Fibroblast of skin of left biceps (primary cell): ENCODE measurements around the gene CHRND.

Experiments used
- DNase-seq, 2 experiments: peaks; one replicate each; pipeline ENCODE4 v3.0.0-alpha.2; 2013; ENCODE audit warnings: low read depth in 2 of 2

The CHRND gene

GRCh38 chr2:232502911-232503808 lies 22.8 kb upstream of the CHRND start:
- DNase-seq = no peak

- no peak for DNase-seq
These were observed 22.1 kb upstream of the CHRND start for GRCh38 chr2:232503809-232504323.

GRCh38 chr2:232504438-232504837 lies 21.5 kb upstream of the CHRND start:
- no peak for DNase-seq

- no peak for DNase-seq
These were observed 20.1 kb upstream of the CHRND start for GRCh38 chr2:232505856-232506255.

GRCh38 chr2:232506709-232507108 lies 19.3 kb upstream of the CHRND start:
- no peak for DNase-seq

- DNase-seq = no peak
These were observed 17.7 kb upstream of the CHRND start for GRCh38 chr2:232508251-232508650.

GRCh38 chr2:232511336-232511890 lies 14.5 kb upstream of the CHRND start:
- DNase-seq = no peak

GRCh38 chr2:232512602-232513001 lies 13.4 kb upstream of the CHRND start:
- no peak for DNase-seq

GRCh38 chr2:232513353-232513752 lies 12.6 kb upstream of the CHRND start:
- no peak for DNase-seq

- DNase-seq = no peak
These were observed 10.3 kb upstream of the CHRND start for GRCh38 chr2:232515639-232516038.

GRCh38 chr2:232516551-232516950 lies 9.4 kb upstream of the CHRND start:
- DNase-seq = no peak

GRCh38 chr2:232518844-232519243 lies 7.1 kb upstream of the CHRND start:
- DNase-seq = no peak

GRCh38 chr2:232519581-232520438 lies 6.2 kb upstream of the CHRND start, which contains the start of gene PRSS56:
TSS of gene PRSS56 (plus strand) at chr2:232520388. CDS start at chr2:232520599, 211 bp downstream.
- DNase-seq = no peak

- no peak for DNase-seq
These were observed 5.5 kb upstream of the CHRND start for GRCh38 chr2:232520489-232520888.

- no peak for DNase-seq
These were observed 4.9 kb upstream of the CHRND start for GRCh38 chr2:232521098-232521497.

- DNase-seq = no peak
These were observed 3.9 kb upstream of the CHRND start for GRCh38 chr2:232521959-232522622.

- DNase-seq = no peak
These were observed 3.1 kb upstream of the CHRND start for GRCh38 chr2:232522623-232523401.

- DNase-seq = no peak
These were observed 2.6 kb upstream of the CHRND start for GRCh38 chr2:232523402-232523681.

- DNase-seq = no peak
These were observed 2.0 kb upstream of the CHRND start for GRCh38 chr2:232523682-232524597.

GRCh38 chr2:232524771-232525170 lies 1.2 kb upstream of the CHRND start:
- no peak for DNase-seq
